ENCODE results near the gene EIPR1.
A peak's percentile ranks its signal among the peaks of the same experiment; 100 is the strongest.
"Not testable (repeated sequence)": the region's sequence is repeated elsewhere in the genome, so short reads cannot be mapped to it uniquely, and the experiment has no call there.

The EIPR1 gene

DNA sequence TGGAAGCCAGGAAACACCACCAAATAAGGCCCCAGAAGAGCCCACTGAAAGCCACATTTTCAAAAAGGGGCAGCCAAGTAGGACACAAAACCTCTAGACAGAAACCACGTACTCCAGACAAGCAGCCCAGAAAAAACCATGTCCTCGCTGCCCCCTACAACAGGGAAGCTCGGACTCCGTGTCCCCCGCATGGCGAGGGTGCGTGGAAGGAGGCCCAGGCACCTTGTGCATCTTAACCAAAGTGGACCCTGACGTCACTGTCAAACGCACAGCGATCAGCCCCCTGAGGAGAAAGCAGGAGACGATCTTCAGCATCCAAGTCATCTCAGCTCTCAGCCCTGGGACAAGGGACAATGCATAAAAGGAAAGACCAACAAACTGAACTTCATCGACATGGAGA, 168.4 kb downstream of the EIPR1 start:
- no peak for DNase-seq

- DNase-seq, result no peak
Measured at GRCh38 chr2:3208591-3208990, 169.0 kb downstream of the EIPR1 start.

DNA sequence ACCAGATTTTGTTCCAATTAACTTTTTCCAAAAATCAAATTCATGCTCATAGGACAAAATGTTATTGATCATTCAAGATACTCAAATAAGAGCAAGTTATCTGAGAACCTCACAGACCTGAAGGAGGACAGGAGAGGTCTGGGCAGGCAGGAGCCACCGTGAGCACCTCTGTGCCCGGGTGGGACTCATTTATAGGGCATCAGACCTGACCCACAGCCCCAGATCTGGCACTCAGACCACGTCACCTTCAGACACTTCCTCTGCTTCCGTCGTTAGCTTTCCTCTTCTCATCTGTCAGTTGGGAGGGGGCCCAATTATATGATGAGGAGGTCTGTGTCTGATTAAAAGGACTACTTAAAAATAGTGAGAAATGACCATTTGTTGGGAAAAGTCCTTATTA, 169.4 kb downstream of the EIPR1 start:
- no peak for DNase-seq

- no peak for DNase-seq
Measured at GRCh38 chr2:3207091-3207491, 170.5 kb downstream of the EIPR1 start.

DNA sequence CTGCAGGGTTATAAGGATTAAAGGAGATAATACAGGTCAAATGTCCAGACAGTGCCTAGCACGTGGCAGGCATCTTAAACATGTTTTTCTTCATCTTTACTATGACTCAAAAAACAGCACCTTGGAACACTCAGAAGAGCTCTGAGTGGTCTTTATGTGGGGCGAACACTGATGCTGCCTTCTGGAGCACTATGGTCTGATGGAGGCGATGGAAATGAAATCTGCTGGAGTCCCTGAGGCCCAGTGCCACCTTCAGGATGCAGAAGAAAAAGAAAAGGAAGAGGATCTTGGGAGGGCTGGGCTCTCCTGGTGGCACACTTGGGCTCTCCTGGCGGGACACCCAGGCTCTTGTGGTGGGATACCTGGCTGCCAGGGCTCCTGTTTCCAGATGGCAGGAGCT, 171.8 kb downstream of the EIPR1 start:
- no peak for DNase-seq

- DNase-seq, result no peak
Measured at GRCh38 chr2:3204031-3204821, 173.4 kb downstream of the EIPR1 start.

DNA sequence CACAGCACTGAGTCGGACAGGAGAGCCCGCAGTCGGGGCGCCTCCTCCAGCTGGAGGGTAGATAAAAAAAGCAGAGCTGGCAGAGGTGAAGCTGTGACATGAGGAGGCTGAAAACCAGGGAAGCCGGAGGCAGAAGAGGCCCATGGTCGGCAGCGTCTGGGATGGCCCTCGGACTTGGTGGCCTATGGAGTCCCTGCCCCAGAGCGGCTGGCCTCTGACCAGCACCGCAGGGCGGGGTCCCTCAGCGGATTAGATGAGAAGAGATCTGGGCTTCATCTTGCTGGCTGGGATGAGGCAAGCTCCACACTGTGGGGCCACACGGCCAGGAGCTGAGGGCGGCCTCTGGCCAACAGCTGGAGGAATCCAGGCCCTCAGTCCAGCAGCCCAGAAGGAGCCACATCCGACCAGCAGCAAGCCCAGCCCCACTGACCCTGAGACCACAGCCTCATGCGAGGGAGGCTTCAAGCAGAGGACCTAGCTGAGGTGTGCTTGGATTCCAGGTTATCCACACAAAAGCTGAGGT, 174.1 kb downstream of the EIPR1 start:
- DNase-seq, result no peak

DNA sequence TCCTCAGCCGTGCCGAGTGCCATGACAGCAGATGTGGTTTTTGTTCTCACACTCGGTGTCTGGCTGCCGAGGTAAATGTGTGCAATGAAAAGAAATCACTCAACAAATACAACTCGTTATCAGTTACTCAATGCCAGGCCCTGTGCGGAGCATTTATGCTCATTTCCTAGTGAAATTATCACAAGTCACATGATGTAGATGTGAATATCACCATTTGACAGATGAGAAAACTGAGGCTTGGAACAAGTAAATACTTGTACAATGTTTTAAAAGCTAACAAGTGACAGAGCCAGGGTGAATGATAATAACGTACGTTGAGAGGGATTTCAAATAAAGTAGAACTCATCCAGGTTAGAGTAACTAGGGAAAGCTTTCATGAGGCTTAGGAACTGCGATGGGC, 174.7 kb downstream of the EIPR1 start:
- DNase-seq, result no peak

GRCh38 chr2:3201281-3201680, 176.3 kb downstream of the EIPR1 start:
- DNase-seq, result no peak

- peak in 1 of 14 donors; percentile 41 for DNase-seq
Measured at GRCh38 chr2:3200420-3200939, 177.1 kb downstream of the EIPR1 start.

DNA sequence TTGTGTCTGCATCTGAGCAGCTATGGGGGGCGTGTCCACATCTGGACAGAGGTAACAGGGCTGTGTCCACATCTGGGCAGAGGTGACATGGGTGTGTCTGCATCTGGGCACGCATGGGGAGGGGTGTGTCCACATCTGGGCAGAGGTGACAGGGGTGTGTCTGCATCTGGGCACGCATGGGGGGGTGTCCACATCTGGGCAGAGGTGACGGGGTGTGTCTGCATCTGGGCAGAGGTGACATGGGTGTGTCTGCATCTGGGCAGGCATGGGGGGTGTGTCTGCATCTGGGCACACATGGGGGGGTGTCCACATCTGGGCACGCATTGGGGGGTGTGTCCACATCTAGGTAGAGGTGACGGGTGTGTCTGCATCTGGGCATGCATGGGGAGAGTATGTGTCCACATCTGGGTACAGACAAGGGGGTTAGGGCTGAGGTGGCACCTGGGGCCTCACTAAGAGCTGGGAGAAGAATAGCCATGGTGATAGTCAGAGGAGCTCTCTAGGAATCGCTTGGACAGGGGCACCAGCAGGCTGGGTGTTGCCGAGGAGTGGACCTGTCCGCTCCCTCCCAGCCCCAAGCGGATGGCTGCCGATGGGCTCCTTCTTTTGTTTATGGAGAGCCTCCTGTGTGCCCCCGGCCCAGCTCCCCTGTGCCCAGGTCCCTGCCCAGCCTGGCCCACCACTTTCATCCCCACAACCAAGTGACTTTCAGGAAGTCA, 177.8 kb downstream of the EIPR1 start:
- DNase-seq, result no peak

GRCh38 chr2:3198671-3199192, 178.9 kb downstream of the EIPR1 start:
- DNase-seq, result not testable (repeated sequence)

- no peak for DNase-seq
Measured at GRCh38 chr2:3198119-3198518, 179.5 kb downstream of the EIPR1 start.

GRCh38 chr2:3197308-3197707, 180.3 kb downstream of the EIPR1 start:
- no peak for DNase-seq

DNA sequence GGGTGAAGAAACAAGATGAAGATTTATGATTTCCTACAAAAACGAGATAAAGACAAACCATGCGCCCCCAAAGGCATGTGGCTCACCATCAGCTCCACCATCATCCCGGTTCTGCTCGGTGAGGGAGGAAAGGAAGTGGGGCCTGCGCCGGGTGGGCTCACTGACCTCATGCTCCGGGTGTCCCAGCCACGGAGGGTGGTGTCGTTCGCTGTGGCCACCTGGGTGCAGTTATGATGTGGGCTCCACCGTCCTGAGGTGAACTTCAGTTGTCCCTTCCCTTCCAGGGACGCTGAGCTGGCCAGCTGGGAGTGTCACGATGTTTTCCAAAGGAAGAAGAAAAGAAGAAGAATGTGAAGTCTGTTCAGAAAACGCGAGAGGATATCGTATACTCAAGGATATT, 180.9 kb downstream of the EIPR1 start:
- no peak for DNase-seq

DNA sequence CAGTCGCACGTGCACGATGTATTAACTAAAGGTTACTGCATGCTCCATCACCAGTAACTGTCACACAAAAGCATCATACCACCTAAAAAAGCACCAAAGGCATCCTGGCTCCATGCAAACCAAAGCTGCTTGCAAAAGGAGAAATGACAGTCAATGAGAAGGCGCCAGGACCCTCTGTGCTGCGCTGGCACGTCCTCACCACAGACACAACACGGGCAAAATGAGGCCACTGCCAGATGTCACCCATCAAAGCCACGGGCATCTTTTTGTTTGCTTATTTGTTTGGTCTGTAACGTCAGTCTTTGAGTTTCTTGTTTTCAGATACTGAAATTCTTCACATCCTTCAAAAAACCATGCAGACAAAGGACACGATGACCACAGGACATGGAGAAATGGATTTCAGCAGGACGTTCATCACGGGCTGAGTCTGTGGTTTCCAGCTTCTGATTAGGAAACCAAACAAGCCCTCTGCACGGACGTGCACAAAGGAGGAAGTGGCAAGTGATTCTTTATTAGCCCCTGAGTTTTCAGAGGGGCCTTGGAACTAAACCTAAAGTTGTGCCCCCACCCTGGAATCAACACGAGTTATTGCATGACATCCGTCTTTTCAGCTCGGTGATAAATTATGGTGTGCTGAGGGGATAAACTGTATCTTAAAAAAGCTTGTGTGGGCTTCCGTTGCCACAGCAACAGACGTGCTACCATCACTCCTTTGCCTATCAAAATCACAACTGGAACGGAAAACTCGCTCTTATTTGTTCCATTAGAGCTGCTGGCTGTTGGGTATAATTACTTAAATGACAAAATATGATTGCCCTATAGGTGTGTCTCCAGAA, 181.8 kb downstream of the EIPR1 start:
- DNase-seq, result no peak

- DNase-seq, result no peak
Measured at GRCh38 chr2:3194828-3195227, 182.8 kb downstream of the EIPR1 start.

GRCh38 chr2:3193443-3194330, 183.9 kb downstream of the EIPR1 start:
- no peak for DNase-seq

GRCh38 chr2:3192920-3193319, 184.7 kb downstream of the EIPR1 start:
- DNase-seq, result peak in 1 of 14 donors; percentile 35

- DNase-seq, result no peak
Measured at GRCh38 chr2:3192281-3192818, 185.3 kb downstream of the EIPR1 start.

DNA sequence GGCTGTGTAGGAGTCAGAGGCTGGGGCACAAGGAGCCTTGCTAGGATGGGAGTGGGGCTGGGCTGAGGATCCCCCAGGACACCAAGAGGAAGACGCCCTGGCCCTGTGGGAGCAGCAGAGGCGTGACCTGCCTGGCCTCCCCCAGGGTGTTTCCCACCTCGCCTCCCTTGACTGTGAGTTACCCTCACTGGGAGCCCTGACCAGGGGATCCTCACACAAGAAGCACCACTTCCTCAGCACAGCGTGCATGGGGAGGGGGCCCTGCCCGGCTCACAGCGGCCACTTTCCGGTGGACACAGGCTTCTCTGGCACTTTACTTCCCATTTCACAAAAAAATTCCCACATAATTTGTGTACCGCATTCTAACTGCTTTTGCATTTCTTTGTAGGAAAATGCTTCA, 187.7 kb downstream of the EIPR1 start:
- DNase-seq, result no peak
